ENCODE measurements around the gene ALDH1B1. TPM values are rescaled to one million over a fixed set of nuclear protein-coding genes. Genes with fewer than 3 reads are reported as not detected.

The ALDH1B1 gene
- total RNA-seq, 1 donor from 2014 or later, result 10.5 TPM

DNA sequence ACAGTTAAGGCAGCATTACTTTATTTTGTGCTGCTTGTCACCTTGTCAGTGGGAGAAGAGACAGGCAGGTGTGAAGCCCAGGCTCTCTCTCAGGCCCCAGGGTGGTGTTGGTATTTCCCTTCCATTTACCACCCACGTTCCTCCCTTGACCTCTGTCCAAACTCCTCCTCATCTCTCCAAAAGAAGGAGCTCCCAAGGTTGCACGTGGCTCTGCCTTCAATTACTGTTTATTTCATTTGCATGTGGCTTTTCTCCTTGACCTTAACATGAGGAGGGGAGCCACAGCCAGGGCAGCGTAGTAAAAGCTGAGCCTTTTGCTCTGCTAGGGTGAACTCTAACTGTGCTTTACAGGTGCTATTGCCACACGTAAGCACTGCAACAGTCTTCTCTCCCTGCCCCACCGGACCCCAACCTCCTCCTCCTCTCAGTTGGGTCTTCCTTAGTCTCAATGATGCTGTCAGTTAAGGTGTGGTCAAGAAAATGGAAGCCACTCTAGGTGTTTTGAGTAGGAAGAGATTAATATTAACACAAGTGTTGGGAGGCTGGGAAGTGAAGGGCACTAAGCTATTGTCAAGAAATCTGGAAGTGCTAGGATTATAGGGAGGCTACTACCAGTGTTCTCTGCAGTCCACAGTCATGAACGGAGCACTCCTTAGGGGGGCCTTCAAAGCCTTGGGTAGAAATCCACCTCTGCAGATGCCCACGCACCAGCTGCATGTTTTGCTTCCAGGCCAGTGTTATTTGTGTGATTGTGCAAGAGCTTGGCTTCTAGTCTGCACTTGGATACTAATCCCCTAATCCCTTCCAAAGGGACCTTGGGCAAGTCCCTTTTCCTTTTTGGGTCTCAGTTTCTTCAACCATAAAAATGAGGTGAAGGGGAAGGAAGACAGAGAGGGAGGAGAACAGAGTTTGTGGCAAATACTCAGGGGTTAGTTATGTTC, 3.9 kb upstream of the ALDH1B1 start:
- DNase-seq (ENCODE audit: extremely low spot score, unreplicated experiment), result no peak
- Mint-ChIP-seq H3K36me3 (ENCODE audit: unreplicated experiment) (no peaks in the 10 kb centered on the region), H3K4me1 (ENCODE audit: unreplicated experiment) (peaks cover 23% of the 10 kb centered on the region), H3K27me3 (ENCODE audit: unreplicated experiment) (no peaks in the 10 kb centered on the region), H3K4me3 (ENCODE audit: unreplicated experiment) (no peak overlapping the region), H3K9me3 (ENCODE audit: unreplicated experiment) (peaks cover 5% of the 10 kb centered on the region), H3K27ac (ENCODE audit: unreplicated experiment) (no peak overlapping the region)
- TF ChIP-seq, protein P1, sequence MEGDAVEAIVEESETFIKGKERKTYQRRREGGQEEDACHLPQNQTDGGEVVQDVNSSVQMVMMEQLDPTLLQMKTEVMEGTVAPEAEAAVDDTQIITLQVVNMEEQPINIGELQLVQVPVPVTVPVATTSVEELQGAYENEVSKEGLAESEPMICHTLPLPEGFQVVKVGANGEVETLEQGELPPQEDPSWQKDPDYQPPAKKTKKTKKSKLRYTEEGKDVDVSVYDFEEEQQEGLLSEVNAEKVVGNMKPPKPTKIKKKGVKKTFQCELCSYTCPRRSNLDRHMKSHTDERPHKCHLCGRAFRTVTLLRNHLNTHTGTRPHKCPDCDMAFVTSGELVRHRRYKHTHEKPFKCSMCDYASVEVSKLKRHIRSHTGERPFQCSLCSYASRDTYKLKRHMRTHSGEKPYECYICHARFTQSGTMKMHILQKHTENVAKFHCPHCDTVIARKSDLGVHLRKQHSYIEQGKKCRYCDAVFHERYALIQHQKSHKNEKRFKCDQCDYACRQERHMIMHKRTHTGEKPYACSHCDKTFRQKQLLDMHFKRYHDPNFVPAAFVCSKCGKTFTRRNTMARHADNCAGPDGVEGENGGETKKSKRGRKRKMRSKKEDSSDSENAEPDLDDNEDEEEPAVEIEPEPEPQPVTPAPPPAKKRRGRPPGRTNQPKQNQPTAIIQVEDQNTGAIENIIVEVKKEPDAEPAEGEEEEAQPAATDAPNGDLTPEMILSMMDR (IDR thresholded peaks at IDR 0.05), result no peak

DNA sequence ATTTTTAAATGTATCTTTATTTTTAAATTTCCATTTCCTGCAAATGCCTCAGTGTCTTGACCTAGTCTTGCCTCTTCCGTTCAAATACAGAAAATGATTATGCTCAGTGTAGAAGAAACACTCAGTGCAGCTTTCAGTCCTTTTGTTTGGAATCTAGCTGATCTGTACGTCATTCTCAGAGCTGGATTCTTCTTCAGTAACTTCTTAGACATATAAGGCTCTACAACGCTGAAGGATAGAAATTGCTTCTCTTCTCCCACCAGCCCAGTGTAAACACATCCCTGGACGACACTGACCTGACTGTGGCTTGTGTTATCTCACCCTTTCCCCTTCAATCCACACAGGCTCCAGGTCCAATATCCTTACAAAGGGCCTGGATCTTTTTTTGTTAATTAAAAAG, 3.2 kb upstream of the ALDH1B1 start:
- no peak overlapping the region for H3K27ac Mint-ChIP-seq (ENCODE audit: unreplicated experiment)
- peaks cover 5% of the 10 kb centered on the region for H3K9me3 Mint-ChIP-seq (ENCODE audit: unreplicated experiment)
- no peaks in the 10 kb centered on the region for H3K27me3 Mint-ChIP-seq (ENCODE audit: unreplicated experiment)
- no peaks in the 10 kb centered on the region for H3K36me3 Mint-ChIP-seq (ENCODE audit: unreplicated experiment)
- DNase-seq (ENCODE audit: extremely low spot score, unreplicated experiment), result no peak
- peaks cover 22% of the 10 kb centered on the region for H3K4me1 Mint-ChIP-seq (ENCODE audit: unreplicated experiment)
- H3K4me3 Mint-ChIP-seq (ENCODE audit: unreplicated experiment), result no peak overlapping the region
- TF ChIP-seq, protein P1 (IDR thresholded peaks at IDR 0.05), result no peak

- TF ChIP-seq, protein P1 (IDR thresholded peaks at IDR 0.05), result no peak
- H3K27me3 Mint-ChIP-seq (ENCODE audit: unreplicated experiment), result no peaks in the 10 kb centered on the region
- H3K4me1 Mint-ChIP-seq (ENCODE audit: unreplicated experiment), result peaks cover 22% of the 10 kb centered on the region
- no peaks in the 10 kb centered on the region for H3K9me3 Mint-ChIP-seq (ENCODE audit: unreplicated experiment)
- H3K4me3 Mint-ChIP-seq (ENCODE audit: unreplicated experiment), result no peak overlapping the region
- no peak overlapping the region for H3K27ac Mint-ChIP-seq (ENCODE audit: unreplicated experiment)
- H3K36me3 Mint-ChIP-seq (ENCODE audit: unreplicated experiment), result no peaks in the 10 kb centered on the region
- no peak for DNase-seq (ENCODE audit: extremely low spot score, unreplicated experiment)
Observed at GRCh38 chr9:38390442-38390841, 2.1 kb upstream of the ALDH1B1 start.

- H3K9me3 Mint-ChIP-seq (ENCODE audit: unreplicated experiment), result no peaks in the 10 kb centered on the region
- no peak overlapping the region for H3K4me3 Mint-ChIP-seq (ENCODE audit: unreplicated experiment)
- H3K36me3 Mint-ChIP-seq (ENCODE audit: unreplicated experiment), result no peaks in the 10 kb centered on the region
- TF ChIP-seq, protein P1 (IDR thresholded peaks at IDR 0.05), result no peak
- no peak for DNase-seq (ENCODE audit: extremely low spot score, unreplicated experiment)
- H3K27me3 Mint-ChIP-seq (ENCODE audit: unreplicated experiment), result no peaks in the 10 kb centered on the region
- peaks cover 22% of the 10 kb centered on the region for H3K4me1 Mint-ChIP-seq (ENCODE audit: unreplicated experiment)
- no peak overlapping the region for H3K27ac Mint-ChIP-seq (ENCODE audit: unreplicated experiment)
Observed at GRCh38 chr9:38390851-38391250, 1.7 kb upstream of the ALDH1B1 start.

- no peaks in the 10 kb centered on the region for H3K9me3 Mint-ChIP-seq (ENCODE audit: unreplicated experiment)
- peaks cover 4% of the 10 kb centered on the region for H3K36me3 Mint-ChIP-seq (ENCODE audit: unreplicated experiment)
- no peak for DNase-seq (ENCODE audit: extremely low spot score, unreplicated experiment)
- TF ChIP-seq, protein P1 (IDR thresholded peaks at IDR 0.05), result no peak
- no peak overlapping the region for H3K27ac Mint-ChIP-seq (ENCODE audit: unreplicated experiment)
- no peaks in the 10 kb centered on the region for H3K27me3 Mint-ChIP-seq (ENCODE audit: unreplicated experiment)
- peaks cover 22% of the 10 kb centered on the region for H3K4me1 Mint-ChIP-seq (ENCODE audit: unreplicated experiment)
- H3K4me3 Mint-ChIP-seq (ENCODE audit: unreplicated experiment), result peak overlapping the region; percentile 79
Observed at GRCh38 chr9:38391278-38392118, 1.0 kb upstream of the ALDH1B1 start.
